Prostate gland (tissue), 2 donors: Measurements from ENCODE around the gene ADAMTS17. TPM values are rescaled to one million over a fixed set of nuclear protein-coding genes. Genes with fewer than 3 reads are reported as not detected.

Experiments used
- DNase-seq: peaks from one replicate; pipeline ENCODE4 v3.0.0-alpha.2; 2019; ENCODE audit warnings: low spot score
- H3K27ac ChIP-seq, 2 donors: fragments of 200-600 bp; sonication (generic); 2 replicates each; pipeline ENCODE4 v1.5.1; 2017 to 2019
- H3K27me3 ChIP-seq: fragments of 200-600 bp; sonication (generic); replicated peaks from 2 replicates; pipeline ENCODE4 v1.5.1; 2019; ENCODE audit not compliant: insufficient read depth
- H3K36me3 ChIP-seq, 2 donors: fragments of 200-600 bp; sonication (generic); 1 replicate in 1 of 2; 2 replicates in 1 of 2; pipeline versions ENCODE4 v1.5.1 to v1.8.1; 2017 to 2019
- H3K4me1 ChIP-seq: fragments of 200-600 bp; sonication (generic); replicated peaks from 2 replicates; pipeline ENCODE4 v1.5.1; 2019
- H3K4me3 ChIP-seq, 2 donors: fragments of 200-600 bp; sonication (generic); 2 replicates each; pipeline ENCODE4 v1.5.1; 2017 to 2019
- H3K9me3 ChIP-seq: fragments of 200-600 bp; sonication (generic); 2 replicates; pipeline ENCODE4 v1.5.1; 2017
- CTCF ChIP-seq, 4 experiments: fragments of 200-600 bp in 2 of 4; fragments of 450-650 bp in 2 of 4; sonication (generic) in 2 of 4; IDR thresholded peaks; 1 replicate in 3 of 4; 2 replicates in 1 of 4; pipeline ENCODE4 v1.5.1; 2016 to 2019; ENCODE audit warnings: antibody characterized with exemption in 4 of 4, mild to moderate bottlenecking in 2 of 4, moderate library complexity in 2 of 4
- POLR2A ChIP-seq: fragments of 450-650 bp; IDR thresholded peaks from one replicate; pipeline ENCODE4 v1.6.1; 2016; ENCODE audit warnings: antibody characterized with exemption, mild to moderate bottlenecking
- POLR2AphosphoS5 ChIP-seq: sonication (generic); formaldehyde crosslinking; IDR thresholded peaks from one replicate; pipeline ENCODE4 v1.6.1; 2017; ENCODE audit warnings: antibody characterized with exemption
- WGBS: methylation state at CpG from one replicate; pipeline ENCODE4 v1.1.5; 2018; 5-methylcytosine and 5-hydroxymethylcytosine counted together
- intact Hi-C: fragments of 100-400 bp; cut with DNase I; formaldehyde crosslinking; loops from one replicate; pipeline ENCODE4 v1.14.2; 2022
- total RNA-seq, 2 donors: library from RNA; depleted of rRNA; stranded (reverse); fragments of >200 nt; gene quantifications; one replicate each; pipeline ENCODE4 v1.1.0, GENCODE V29; 2016

Gene ADAMTS17
- total RNA-seq, 2 donors from 2014 or later = 2.7 to 5.6 TPM

- intact Hi-C loops = no loop called here
- H3K4me1 ChIP-seq = no peaks in the 10 kb centered on the region
- H3K27ac ChIP-seq = no peak overlapping the region
- TF ChIP-seq POLR2AphosphoS5 (no peak), POLR2A (no peak), CTCF (IDR thresholded peaks at IDR 0.05) (no peak)
- no peaks in the 10 kb centered on the region for H3K9me3 ChIP-seq
- no peak for DNase-seq
- no peak overlapping the region for H3K4me3 ChIP-seq
- H3K27me3 ChIP-seq = no peaks in the 10 kb centered on the region
- no peaks in the 10 kb centered on the region for H3K36me3 ChIP-seq
- WGBS = 92% methylated on average over 5 of the region's 5 CpGs
These were observed 308.5 kb downstream of the ADAMTS17 start for GRCh38 chr15:100033140-100033857.

DNA sequence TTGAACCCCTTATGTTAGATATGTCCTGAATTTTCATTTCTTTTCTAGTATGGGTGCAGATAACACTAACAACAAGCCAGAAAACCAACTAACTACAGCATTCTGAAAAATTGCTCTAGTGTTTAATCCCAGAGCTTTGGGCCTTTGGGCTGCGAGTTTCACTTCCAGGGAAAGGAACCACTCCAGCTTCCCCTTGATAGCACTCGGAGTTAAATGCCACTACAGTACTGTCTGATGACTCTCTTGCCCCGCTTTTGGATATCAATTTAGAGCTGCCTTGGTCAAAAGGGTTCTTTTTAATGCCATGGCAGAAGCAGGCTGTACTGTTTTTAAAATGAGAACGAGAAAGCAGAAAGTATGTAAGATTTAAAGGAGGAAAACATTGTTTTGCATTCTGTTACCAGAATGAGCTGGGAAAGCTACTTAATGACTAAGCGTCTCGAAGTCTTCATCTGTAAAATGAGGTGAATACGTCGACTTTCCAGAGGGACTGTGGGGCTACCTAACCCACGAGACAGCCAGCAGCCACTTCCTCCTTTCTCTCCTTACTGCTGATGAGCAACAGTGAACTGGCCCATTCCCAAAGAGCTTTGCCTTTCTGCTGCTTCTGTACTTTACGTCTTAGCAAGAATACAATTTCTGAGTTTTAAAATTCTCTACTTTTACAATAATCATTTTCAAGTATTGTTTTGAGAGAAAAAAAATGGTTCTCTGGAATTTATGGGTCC, 309.3 kb downstream of the ADAMTS17 start:
- no peaks in the 10 kb centered on the region for H3K4me1 ChIP-seq
- H3K27ac ChIP-seq = no peak overlapping the region
- WGBS = 80% methylated on average over 10 of the region's 10 CpGs
- H3K4me3 ChIP-seq = no peak overlapping the region
- no peak for DNase-seq
- no peaks in the 10 kb centered on the region for H3K36me3 ChIP-seq
- H3K27me3 ChIP-seq = no peaks in the 10 kb centered on the region
- H3K9me3 ChIP-seq = no peaks in the 10 kb centered on the region
- intact Hi-C loops = no loop called here
- TF ChIP-seq POLR2AphosphoS5 = no peak
- TF ChIP-seq CTCF (IDR thresholded peaks at IDR 0.05) = no peak
- no peak for TF ChIP-seq POLR2A

DNA sequence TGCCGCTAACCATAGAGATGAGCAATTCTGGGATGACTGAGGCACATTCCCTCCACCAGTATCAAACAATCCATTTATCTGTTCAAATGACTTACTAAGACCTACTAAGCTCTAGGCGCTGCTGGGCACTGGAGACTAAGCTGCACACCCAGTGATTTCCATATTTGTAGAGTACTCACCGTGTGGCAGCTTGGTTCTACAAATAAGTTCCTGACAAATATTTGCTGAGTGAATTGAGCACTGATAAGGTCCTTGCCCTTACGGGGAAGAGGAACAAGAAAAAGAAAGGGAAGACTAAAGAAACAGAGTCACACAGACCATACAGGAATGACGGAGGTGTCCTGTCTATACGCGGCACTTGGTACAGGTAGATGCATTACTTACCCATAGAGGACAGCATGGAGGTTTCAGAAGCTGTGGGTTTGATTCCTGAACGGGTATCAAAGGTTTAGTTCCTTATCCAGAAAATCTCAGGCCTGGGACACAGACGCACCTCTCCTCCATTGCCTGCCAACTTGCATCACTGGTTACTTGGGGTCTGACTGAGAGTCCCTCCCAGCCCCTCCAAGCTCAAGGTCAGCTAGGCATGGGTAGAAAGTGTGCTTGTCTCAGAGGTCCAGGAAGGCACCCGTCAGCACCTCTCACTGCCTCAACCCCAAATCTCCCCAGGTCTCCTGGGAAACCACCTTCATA, 310.0 kb downstream of the ADAMTS17 start:
- Histone ChIP-seq H3K27ac (no peak overlapping the region), H3K27me3 (no peaks in the 10 kb centered on the region), H3K4me3 (no peak overlapping the region), H3K9me3 (no peaks in the 10 kb centered on the region), H3K36me3 (no peaks in the 10 kb centered on the region), H3K4me1 (no peaks in the 10 kb centered on the region)
- TF ChIP-seq POLR2AphosphoS5 (no peak), CTCF (IDR thresholded peaks at IDR 0.05) (no peak), POLR2A (no peak)
- DNase-seq = no peak
- intact Hi-C loops = no loop called here
- WGBS = 82% methylated on average over 10 of the region's 10 CpGs

DNA sequence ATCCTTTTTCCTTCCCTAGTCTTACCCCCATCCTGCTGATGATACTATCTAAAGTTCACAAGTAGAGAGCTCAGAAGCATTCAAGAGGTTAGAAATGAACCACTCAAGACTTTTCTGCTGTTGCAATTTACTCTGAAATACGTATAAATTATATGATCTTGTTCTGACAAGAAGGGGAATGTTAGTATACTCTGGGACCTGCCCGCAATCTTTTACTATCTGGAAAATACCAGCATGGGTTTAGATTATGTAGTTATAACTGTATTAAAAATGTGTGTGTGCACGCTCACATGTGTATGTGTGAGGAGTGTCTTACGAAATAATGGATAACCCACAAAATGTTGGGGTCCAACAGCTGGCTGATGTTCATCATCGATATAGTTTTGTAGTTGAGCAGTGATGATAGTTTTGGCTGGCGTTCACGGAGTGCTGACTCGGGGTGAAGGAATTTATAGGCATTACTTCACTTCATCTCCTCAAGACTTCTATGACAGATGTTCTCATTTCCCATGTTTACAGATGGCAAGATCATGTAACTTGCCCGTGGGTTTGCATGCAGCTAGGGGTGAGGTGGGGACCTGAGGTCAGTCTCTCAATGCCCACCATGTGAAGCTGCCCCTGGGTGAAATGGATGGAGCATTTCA, 311.1 kb downstream of the ADAMTS17 start:
- TF ChIP-seq POLR2AphosphoS5 (peak; percentile 12), CTCF (IDR thresholded peaks at IDR 0.05) (no peak)
- DNase-seq = no peak
- Histone ChIP-seq H3K4me3 (no peak overlapping the region), H3K36me3 (no peaks in the 10 kb centered on the region), H3K27me3 (no peaks in the 10 kb centered on the region), H3K27ac (no peak overlapping the region), H3K4me1 (no peaks in the 10 kb centered on the region), H3K9me3 (no peaks in the 10 kb centered on the region)
- intact Hi-C loops = no loop called here
- 36% methylated on average over 9 of the region's 9 CpGs for WGBS
